WTC11 (cell line): ENCODE data around the gene SELL.

Experiments
- CTCF ChIP-seq: fragments of 200-600 bp; IDR thresholded peaks from 2 replicates; pipeline ENCODE4 v1.8.0; 2022; ENCODE audit warnings: antibody characterized with exemption
- E2F4 ChIP-seq: sonication (generic); formaldehyde crosslinking; IDR thresholded peaks from 2 replicates; pipeline ENCODE4 v1.8.1; 2022; ENCODE audit warnings: low read depth, mild to moderate bottlenecking, moderate library complexity, missing genetic modification reagents, borderline replicate concordance
- MYBL2 ChIP-seq: sonication (generic); formaldehyde crosslinking; IDR thresholded peaks from 2 replicates; pipeline ENCODE4 v1.8.1; 2023; ENCODE audit warnings: mild to moderate bottlenecking, moderate library complexity, missing genetic modification reagents
- NR2C2 ChIP-seq: sonication (generic); formaldehyde crosslinking; IDR thresholded peaks from 2 replicates; pipeline ENCODE4 v1.8.0; 2022; ENCODE audit warnings: mild to moderate bottlenecking, missing genetic modification reagents
- NR3C1 ChIP-seq: sonication (generic); formaldehyde crosslinking; conservative IDR thresholded peaks from 2 replicates; pipeline ENCODE4 v1.8.1; 2023; ENCODE audit warnings: low read depth, mild to moderate bottlenecking, missing genetic modification reagents
- TP53 ChIP-seq: sonication (generic); formaldehyde crosslinking; IDR thresholded peaks from 2 replicates; pipeline ENCODE4 v1.8.1; 2023; ENCODE audit warnings: mild to moderate bottlenecking, missing genetic modification reagents
- ZBTB21 ChIP-seq: sonication (generic); formaldehyde crosslinking; IDR thresholded peaks from 2 replicates; pipeline ENCODE4 v1.8.1; 2023; ENCODE audit warnings: mild to moderate bottlenecking, missing genetic modification reagents, borderline replicate concordance
- ZNF121 ChIP-seq: sonication (generic); formaldehyde crosslinking; IDR thresholded peaks from 2 replicates; pipeline ENCODE4 v1.8.0; 2023; ENCODE audit warnings: missing genetic modification reagents
- ZNF317 ChIP-seq: sonication (generic); formaldehyde crosslinking; IDR thresholded peaks from 2 replicates; pipeline ENCODE4 v1.8.1; 2023; ENCODE audit warnings: low read depth, mild to moderate bottlenecking, moderate library complexity, missing genetic modification reagents, borderline replicate concordance
- TF ChIP-seq, protein P1 (sequence below): sonication (generic); formaldehyde crosslinking; IDR thresholded peaks from 2 replicates; pipeline ENCODE4 v1.8.0; 2022; ENCODE audit warnings: mild to moderate bottlenecking, missing genetic modification reagents
- TF ChIP-seq, protein P2 (sequence below): sonication (generic); formaldehyde crosslinking; IDR thresholded peaks from 2 replicates; pipeline ENCODE4 v1.8.0; 2022; ENCODE audit warnings: mild to moderate bottlenecking, missing genetic modification reagents
- TF ChIP-seq, protein P3 (sequence below): sonication (generic); formaldehyde crosslinking; IDR thresholded peaks from 2 replicates; pipeline ENCODE4 v1.8.1; 2023; ENCODE audit warnings: mild to moderate bottlenecking, missing genetic modification reagents, moderate library complexity

DNA sequence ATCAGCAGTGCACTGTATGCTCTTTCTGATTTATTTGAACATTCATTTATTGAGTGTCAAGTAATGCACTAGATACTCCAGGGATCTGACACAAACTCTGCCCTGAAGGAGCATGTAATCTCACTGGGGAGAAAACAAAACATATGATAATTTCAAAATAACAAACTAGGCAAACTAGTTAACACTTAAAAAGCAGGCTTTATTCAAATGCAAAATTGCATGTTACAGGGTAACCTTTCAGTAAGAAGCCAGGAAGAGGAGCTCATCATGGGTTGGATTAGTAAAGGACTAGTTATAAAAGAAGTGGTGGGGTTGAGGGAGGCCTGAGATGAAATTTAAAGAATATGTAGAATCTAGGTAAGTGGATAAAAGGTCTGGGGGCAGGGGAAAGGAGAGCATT is 20.9 kb downstream of the SELL start:
- TF ChIP-seq MYBL2 (CRISPR knock-in tag), result no peak
- TF ChIP-seq CTCF, result no peak
- TF ChIP-seq, protein P1, sequence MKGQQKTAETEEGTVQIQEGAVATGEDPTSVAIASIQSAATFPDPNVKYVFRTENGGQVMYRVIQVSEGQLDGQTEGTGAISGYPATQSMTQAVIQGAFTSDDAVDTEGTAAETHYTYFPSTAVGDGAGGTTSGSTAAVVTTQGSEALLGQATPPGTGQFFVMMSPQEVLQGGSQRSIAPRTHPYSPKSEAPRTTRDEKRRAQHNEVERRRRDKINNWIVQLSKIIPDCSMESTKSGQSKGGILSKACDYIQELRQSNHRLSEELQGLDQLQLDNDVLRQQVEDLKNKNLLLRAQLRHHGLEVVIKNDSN (CRISPR knock-in tag), result no peak
- no peak for TF ChIP-seq NR3C1 (CRISPR knock-in tag)
- TF ChIP-seq ZNF121 (CRISPR knock-in tag), result no peak
- TF ChIP-seq ZNF317, result no peak
- no peak for TF ChIP-seq NR2C2 (CRISPR knock-in tag)
- no peak for TF ChIP-seq E2F4 (CRISPR knock-in tag)
- no peak for TF ChIP-seq TP53 (CRISPR knock-in tag)
- TF ChIP-seq, protein P2, sequence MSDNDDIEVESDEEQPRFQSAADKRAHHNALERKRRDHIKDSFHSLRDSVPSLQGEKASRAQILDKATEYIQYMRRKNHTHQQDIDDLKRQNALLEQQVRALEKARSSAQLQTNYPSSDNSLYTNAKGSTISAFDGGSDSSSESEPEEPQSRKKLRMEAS (CRISPR knock-in tag), result no peak
- TF ChIP-seq ZBTB21 (CRISPR knock-in tag), result no peak
- TF ChIP-seq, protein P3, sequence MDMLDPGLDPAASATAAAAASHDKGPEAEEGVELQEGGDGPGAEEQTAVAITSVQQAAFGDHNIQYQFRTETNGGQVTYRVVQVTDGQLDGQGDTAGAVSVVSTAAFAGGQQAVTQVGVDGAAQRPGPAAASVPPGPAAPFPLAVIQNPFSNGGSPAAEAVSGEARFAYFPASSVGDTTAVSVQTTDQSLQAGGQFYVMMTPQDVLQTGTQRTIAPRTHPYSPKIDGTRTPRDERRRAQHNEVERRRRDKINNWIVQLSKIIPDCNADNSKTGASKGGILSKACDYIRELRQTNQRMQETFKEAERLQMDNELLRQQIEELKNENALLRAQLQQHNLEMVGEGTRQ, result no peak
